HG03066 (cell line): ENCODE measurements around the gene SLC6A1.

Experiments
- ATAC-seq: cut with Tn5 transposase; IDR thresholded peaks from one replicate; pipeline ENCODE4 v1.9.1; 2021; ENCODE audit warnings: low read depth; ENCODE audit not compliant: unreplicated experiment

SLC6A1 gene

DNA sequence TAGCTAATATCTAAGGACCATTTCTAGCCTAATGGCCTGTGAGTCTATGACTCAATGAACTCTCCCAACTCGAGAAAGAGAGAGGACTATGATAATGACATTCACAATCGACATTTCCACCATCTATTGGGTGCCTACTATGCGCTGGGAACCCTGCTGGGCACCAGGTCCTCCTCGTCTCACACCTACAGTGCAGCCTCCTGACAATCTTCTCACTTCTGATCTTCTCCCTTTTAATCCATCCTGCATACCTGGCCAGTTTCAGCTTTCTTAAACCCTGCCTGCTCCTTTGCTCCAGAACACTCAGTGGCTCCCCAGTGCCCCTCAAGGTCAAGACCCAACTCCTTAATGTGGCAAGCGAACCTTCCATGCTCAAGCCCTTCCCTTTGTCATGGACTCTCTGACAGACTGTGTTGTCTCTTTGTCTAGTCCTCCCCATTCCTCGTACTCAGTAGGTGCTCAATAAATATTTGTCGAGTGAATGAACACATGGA is 3.5 kb upstream of the SLC6A1 start:
- no peak for ATAC-seq

DNA sequence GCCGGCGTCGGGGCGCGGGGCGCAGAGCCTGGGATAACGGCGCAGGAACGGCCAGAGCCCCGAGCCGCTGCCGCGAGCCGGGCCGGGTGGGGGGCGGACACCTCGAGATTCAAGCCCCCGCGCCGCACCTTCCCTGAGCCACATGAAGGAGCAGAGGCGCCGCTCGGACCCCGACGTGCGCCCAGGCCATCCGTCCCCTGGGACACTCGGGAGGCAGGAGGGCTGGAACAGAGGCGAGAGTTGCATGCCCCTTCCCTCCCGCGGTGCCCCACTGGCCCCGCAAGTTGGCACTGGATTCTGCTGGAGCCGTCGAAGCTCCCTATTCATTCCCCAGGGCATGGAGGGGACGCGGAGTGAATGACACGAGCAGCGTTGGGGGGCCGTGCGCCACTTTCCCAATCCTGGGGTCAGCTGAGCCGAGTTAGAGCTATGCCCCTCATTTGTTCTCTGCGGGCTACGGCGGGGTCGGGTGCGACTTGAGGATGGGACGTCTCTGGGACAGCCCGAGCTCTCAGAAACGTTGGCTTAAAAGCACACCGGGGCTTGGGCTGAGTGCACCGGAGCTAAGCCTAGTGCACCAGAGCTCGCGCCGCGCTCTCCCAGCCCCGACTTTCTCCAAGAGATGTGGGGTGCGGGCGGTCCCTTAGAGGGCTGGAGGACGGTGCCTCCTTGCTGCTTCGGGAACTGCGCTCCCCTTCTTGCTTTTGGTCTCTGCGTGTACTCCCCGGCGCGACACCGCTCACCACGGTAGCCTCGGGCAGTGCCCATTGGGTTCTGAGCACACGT is 588 bp downstream of the SLC6A1 start:
- no peak for ATAC-seq

DNA sequence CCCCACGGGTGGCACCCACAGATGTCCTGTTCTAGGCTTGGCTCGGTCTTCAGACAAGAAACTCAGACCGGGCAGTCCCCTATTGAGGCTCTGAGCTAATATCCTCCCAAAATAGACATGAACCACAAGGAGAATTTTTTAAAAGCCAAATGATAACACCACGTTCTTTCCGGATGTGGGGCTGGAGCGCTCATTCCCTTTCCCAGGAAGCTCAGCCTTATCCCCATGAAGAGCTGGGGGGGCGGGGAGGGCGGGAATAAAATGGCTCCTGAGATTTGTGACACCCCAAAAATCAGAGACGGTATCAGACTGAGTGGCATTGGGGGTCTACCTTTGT is 1.1 kb downstream of the SLC6A1 start:
- no peak for ATAC-seq

DNA sequence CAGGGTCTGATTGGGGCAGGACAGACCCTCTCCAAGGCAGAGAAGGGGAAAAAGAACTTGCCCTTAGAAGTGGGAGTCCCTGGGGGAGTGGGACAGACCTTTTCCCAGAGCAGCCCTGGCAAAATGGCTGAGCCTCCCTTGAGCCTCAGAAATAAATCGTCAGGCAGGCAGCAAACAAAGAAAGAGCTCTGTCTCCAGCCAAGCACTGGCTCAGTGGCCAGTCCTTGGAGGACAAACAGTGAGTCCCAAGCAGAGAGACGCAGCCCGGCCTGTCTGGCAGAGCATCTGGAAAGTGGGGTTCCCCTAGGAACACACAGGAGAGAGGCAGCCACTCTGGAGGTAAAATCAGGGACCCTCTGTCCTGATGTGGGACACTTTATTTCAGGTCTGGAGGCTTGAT is 1.8 kb downstream of the SLC6A1 start:
- ATAC-seq: no peak

GRCh38 chr3:10995871-10996270 is 3.3 kb downstream of the SLC6A1 start:
- no peak for ATAC-seq

DNA sequence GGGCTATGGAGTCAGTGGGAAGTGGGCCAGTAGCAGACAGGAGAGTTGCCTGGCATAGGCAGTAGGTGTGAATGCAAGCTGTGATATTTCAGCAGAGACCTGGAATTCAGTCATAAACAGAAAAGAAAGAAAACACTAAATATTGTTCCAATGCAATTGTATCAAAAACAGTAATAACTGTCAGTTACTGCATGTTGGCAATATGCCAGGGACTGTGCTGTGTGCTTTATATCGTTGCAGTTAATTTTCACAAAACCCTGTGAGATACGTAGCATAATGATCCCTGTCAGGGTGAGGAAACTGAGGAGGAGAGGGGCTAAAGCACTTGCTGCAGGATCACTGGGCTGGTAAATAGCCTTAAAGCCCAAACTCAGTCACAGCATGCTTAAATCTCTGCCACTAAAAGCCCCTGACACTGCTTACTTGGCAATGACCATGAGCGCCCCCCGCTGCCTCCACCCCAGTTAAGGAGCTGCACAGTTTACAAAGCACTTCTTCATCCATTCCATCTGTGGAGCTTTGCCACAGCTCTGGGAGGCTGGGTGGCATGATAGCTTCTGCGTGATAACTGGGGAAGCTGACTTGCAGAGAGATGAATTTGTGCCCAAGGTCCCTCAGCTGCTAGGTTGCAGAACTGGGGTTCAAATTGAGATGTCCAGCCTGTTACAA is 3.9 kb downstream of the SLC6A1 start:
- ATAC-seq: no peak

GRCh38 chr3:10997196-10997595 is 4.6 kb downstream of the SLC6A1 start:
- no peak for ATAC-seq

DNA sequence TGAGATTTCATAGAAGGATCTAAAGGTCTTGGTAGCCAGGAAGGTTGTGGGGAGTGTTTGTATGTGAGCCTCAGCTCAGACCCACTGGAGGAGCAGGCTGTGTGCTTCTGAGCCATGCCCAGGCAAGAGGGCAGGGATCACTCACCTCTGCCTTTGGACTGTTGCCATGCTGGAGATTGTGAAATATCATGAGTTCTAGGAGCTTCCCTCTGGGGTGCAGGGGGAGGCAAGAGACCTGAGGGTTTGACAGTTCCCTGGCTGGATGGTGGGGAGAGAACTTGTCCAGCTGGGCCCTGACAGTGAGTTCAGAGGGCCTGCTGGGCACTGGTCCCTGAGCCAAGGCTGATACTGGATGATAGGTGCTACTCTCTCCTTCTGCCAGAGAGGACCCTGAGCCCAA is 6.0 kb downstream of the SLC6A1 start:
- no peak for ATAC-seq

- ATAC-seq: no peak
Measured at GRCh38 chr3:10999221-11000107, 6.9 kb downstream of the SLC6A1 start.

- ATAC-seq: no peak
Measured at GRCh38 chr3:11000528-11000927, 8.0 kb downstream of the SLC6A1 start.

GRCh38 chr3:11001020-11001657 is 8.6 kb downstream of the SLC6A1 start:
- ATAC-seq: no peak

GRCh38 chr3:11001658-11002021 is 9.1 kb downstream of the SLC6A1 start:
- ATAC-seq: no peak

- no peak for ATAC-seq
Measured at GRCh38 chr3:11002371-11002807, 9.8 kb downstream of the SLC6A1 start.

DNA sequence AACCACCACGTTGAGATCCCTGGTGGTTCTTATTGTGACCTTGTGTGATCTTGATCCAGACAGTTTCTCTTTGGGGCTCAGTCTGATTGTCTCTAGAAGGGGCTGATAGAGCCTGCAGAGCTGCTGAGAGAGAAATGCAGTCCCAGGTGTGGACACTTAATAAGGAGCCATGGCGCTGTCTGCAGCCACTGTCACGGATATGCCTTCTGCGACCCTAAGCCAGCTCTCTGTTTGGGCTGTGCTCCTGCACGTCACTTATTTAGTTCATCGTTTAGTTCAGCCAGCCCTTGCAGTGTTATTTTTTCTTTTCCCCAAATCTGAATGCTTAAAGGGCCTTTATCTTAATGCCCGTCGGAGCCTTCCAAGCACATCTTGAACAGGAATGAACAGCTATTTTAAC is 12.0 kb downstream of the SLC6A1 start:
- ATAC-seq: no peak

- ATAC-seq: no peak
Measured at GRCh38 chr3:11005686-11006256, 13.2 kb downstream of the SLC6A1 start.

- ATAC-seq: no peak
Measured at GRCh38 chr3:11006986-11007933, 14.7 kb downstream of the SLC6A1 start.

DNA sequence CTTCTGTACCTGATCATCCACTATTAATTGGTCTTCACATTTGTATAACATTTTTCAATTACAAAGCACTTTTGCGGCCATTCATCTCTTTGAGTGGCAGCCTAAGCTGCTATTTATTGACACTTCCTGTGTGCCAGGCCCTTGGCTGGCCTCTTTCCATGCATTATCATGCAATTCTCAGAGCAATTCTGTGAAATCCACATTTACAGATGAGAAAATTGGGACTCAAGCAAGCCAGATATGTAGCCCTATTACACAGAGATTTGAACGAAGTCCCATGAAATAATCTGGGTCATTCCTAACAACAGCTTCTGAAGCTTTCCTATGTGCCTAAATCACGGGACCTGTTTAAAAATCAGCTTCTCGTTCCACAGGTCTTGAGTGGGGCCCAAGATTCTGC is 17.4 kb downstream of the SLC6A1 start:
- ATAC-seq: no peak

GRCh38 chr3:11010426-11011165 is 18.0 kb downstream of the SLC6A1 start:
- no peak for ATAC-seq

DNA sequence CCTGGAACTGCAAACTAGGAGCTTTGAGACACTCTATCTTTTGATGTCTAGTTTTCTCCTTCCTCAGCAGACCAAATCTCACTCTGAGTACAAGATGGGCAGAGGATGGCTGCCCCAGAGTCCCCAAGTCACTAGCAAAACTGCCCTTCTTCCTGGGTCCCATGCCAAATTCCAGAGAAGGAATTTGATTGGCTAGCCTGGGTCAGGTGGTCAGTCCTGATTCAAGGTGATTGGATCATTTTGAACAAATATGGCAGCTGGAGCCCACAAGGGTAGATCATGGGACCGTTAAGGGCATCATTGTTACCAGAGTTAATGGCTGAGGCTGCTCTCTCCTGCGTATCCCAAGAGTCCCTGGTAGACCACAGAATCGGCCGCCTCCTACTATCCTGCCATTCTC is 21.7 kb downstream of the SLC6A1 start:
- no peak for ATAC-seq
